HG02943 (cell line): Measurements from ENCODE around the gene ADGRG6.
"Not testable (repeated sequence)": the region's sequence is repeated elsewhere in the genome, so short reads cannot be mapped to it uniquely, and the experiment has no call there.

Experiments
- ATAC-seq: cut with Tn5 transposase; IDR thresholded peaks from one replicate; pipeline ENCODE4 v1.9.1; 2021; ENCODE audit warnings: mild to moderate bottlenecking, low read depth, moderate library complexity; ENCODE audit not compliant: unreplicated experiment

Gene ADGRG6

GRCh38 chr6:142400495-142400894 lies 98.7 kb downstream of the ADGRG6 start:
- no peak for ATAC-seq

DNA sequence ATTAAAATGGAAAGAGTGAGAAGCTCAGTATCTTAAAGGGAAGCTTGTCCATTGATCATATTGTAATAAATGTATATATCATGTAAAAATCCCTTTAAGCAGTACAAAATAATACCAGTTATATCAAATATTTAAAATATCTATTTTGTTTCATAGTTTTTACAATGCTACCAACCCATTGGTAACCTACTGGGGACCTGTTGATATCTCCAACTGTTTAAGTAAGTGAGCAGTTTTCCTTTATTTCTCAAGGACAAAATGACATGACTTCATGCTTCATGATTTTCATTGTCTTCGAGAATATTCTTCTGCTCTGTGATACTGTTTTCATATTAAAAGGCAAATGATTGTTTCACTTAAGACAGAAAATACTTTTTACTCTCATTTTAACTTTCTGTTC lies 100.0 kb downstream of the ADGRG6 start:
- no peak for ATAC-seq

DNA sequence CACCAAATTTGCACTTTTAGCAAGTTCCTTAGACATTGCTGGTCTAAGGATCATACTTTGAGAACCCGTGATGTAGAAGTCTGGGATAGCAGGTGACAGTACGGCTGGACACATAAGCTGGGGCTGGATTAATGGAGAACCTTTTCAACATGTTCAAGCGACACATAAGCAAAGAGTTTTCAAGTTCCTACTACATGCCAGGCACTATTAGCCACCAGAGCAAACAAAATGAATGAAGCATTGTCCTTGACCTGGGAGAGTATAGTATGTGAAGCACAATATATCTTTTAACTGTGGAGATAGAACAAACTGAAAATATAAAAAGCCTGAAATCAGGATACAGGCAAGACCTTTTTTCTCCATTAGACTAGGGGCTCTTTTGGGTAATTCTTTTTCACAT lies 102.9 kb downstream of the ADGRG6 start:
- no peak for ATAC-seq

- ATAC-seq: no peak
Measured at GRCh38 chr6:142406131-142406530, 104.3 kb downstream of the ADGRG6 start.

GRCh38 chr6:142407685-142408273 lies 106.0 kb downstream of the ADGRG6 start:
- ATAC-seq: no peak

GRCh38 chr6:142408409-142408808 lies 106.6 kb downstream of the ADGRG6 start:
- ATAC-seq: no peak

- no peak for ATAC-seq
Measured at GRCh38 chr6:142409794-142410193, 108.0 kb downstream of the ADGRG6 start.

DNA sequence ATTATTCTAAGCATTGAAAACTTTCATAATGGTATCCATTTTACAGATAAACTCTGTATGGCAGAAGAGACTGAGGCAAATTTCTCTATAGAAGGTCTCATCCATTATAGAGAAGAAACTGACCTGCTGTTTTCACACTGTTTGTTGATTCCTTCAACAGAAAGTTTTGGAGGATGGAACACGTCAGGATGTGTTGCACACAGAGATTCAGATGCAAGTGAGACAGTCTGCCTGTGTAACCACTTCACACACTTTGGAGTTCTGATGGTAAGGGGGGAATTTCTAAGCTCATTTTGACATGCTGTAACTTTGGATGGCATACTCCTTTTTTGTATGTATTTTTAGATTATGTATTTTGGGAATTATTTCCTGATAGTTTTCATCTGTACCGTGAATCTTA lies 109.3 kb downstream of the ADGRG6 start:
- no peak for ATAC-seq

GRCh38 chr6:142412241-142412640 lies 110.4 kb downstream of the ADGRG6 start:
- ATAC-seq: no peak

DNA sequence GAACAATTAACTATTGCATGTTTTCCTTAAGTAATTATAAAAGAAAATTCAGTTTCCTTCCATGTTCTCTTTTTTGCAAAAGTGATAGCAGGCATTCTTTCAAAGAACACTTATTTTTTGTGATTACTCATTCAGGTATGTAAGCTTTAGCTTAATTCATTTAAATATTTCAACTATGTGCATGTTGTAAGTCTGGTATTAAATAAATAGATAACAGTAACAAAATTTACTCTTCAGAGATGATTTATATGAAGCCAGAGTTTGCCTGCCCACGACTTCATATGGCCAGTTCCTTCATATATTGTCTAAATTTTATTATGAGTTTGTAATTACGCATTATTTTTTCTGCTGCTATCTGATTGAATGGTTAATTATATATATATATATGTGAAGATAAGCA lies 110.9 kb downstream of the ADGRG6 start:
- no peak for ATAC-seq

GRCh38 chr6:142413111-142413510 lies 111.3 kb downstream of the ADGRG6 start:
- no peak for ATAC-seq

DNA sequence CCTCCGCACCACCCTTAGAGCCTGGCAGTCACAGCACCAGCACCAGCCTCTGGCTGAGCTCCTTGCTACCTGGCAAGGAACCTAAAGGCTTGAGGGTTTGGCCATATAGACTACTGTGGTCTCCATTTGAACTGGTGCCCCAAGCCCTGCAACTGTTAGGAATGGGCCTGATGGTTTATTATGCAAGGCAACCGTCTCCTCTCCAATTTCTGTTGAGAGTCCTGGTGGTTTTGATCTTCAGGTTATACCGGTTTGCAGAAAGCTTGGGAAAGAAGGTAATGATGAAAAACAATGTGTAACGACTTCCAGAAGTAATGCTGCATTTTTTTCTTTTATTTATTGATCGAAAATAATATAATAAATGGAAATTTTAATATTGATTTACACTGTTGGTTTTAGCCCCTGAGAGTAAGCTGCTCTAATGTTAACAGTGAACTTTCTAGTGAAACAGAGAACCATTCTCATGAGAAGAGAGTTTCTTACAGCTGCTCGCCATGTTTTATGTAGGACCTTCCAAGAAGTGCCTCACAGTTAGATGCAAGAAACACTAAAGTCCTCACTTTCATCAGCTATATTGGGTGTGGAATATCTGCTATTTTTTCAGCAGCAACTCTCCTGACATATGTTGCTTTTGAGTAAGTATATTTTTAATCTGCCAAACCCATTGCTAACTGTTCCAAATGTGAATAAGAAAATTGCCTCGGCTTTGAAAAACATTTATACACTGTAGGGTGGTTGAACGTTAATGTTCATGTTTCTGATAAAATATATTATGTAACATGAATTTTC lies 112.8 kb downstream of the ADGRG6 start:
- no peak for ATAC-seq

- no peak for ATAC-seq
Measured at GRCh38 chr6:142416179-142416578, 114.4 kb downstream of the ADGRG6 start.

- ATAC-seq: no peak
Measured at GRCh38 chr6:142416686-142417085, 114.9 kb downstream of the ADGRG6 start.

DNA sequence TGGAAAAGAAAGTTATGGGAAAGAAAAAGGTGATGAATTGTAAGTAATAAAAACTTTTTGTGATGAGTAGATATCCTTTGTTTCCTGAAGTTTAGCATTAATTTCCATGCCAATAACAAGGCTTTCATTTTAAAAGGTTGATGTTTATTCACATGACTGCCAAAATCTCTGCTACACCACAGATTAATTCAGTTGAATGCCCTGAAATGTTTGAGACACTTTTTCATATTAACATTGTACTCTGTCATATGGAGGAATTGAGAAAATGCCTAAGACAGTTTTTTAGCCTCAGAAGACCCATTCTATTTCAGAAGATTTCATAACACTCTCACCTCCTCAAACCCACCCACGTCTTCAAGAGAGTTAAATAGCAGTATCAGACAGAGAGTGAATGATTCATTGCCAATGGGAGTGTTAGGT lies 115.5 kb downstream of the ADGRG6 start:
- ATAC-seq: no peak

- ATAC-seq: no peak
Measured at GRCh38 chr6:142419071-142419470, 117.3 kb downstream of the ADGRG6 start.

- ATAC-seq: no peak
Measured at GRCh38 chr6:142420802-142421201, 119.0 kb downstream of the ADGRG6 start.

- no peak for ATAC-seq
Measured at GRCh38 chr6:142421285-142422117, 119.7 kb downstream of the ADGRG6 start.

- ATAC-seq: not testable (repeated sequence)
Measured at GRCh38 chr6:142426444-142427132, 124.8 kb downstream of the ADGRG6 start.

GRCh38 chr6:142428468-142428867 lies 126.7 kb downstream of the ADGRG6 start:
- ATAC-seq: not testable (repeated sequence)

DNA sequence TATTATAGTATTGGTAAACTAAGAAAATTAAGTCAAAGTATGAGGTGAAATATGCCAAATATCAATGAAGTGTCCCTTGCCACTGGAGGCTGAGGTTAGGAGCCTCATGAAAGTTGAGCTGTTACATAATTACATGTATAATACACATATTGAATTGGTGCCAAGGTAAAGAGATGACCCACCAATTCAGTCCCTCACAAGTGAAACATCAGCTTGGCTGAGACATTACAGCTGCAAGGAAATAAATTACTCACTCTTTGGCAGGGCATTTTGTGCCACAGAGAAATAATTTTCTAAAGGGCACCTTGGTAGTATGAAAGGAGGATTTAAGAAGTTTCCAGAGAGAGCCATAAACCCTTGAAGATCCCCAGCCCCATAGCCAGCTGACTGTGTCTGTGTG lies 127.4 kb downstream of the ADGRG6 start:
- no peak for ATAC-seq
